NCI-H82 treated with DMSO at 0.1 percent for 48 hours (cell line): ENCODE measurements around the gene PRPH.
"Not testable (repeated sequence)": the region's sequence is repeated elsewhere in the genome, so short reads cannot be mapped to it uniquely, and the experiment has no call there.

ENCODE experiments used
- DNase-seq: peaks from one replicate; lab custom pipeline; 2025; ENCODE audit not compliant: unreplicated experiment; lab: John Stamatoyannopoulos, UW

Gene PRPH

DNA sequence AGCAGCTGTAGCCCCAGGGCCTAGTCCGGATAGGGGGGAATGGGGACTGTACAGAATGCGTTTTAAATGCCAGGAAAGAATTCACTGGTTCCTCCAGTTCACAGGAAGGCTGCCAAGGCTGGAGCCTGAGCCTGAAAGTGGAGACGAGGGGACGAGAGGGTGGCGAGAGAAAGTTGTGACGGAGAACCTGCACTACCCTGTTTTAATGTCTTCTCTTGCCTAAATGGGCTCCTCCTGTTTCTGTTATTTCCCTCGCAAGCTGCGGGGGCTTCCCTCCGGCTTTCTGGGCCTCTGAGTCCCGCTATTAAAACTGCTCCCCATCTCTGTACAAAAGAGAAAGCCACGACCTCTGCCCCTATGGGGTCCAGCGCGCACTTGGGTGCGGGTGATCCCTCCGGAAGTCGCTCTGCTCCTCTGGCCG lies 37.5 kb downstream of the PRPH start:
- no peak for DNase-seq

DNA sequence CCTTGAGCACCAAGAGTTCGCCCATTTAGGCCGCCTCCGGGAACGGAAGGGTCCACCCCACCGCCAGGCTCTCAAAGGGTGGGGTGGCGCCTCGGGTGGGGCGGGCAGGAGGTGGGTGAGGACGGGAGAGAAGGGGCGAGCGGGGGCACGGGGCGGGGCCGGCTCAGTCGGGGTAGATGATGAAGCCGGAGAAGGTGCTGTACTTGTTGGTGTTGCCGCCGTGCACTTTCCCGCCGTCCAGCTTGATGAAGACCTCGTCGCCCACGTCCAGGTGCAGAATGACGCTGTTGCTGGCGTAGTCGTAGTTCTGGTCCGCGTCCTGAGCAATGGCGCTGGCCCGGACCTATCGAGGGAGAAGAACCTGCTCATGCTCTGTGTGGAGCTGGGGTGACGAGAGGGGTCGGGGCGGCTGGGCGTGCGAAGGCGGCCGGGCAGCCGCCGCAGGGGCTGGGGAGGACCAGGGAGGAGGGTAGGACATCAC lies 38.0 kb downstream of the PRPH start:
- no peak for DNase-seq

DNA sequence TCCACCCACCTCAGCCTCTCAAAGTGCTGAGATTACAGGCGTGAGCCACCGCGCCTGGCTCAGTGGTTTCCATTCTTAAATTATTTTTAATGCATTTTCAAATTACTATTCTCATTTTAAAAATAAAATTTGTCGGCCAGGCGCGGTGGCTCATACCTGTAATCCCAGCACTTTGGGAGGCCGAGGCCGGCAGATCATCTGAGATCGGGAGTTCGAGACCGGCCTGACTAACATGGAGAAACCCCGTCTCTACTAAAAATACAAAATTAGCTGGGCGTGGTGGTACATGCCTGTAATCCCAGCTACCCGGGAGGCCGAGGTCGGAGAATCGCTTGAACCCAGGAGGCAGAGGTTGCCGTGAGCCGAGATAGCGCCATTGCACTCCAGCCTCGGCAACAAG lies 38.8 kb downstream of the PRPH start:
- not testable (repeated sequence) for DNase-seq

DNA sequence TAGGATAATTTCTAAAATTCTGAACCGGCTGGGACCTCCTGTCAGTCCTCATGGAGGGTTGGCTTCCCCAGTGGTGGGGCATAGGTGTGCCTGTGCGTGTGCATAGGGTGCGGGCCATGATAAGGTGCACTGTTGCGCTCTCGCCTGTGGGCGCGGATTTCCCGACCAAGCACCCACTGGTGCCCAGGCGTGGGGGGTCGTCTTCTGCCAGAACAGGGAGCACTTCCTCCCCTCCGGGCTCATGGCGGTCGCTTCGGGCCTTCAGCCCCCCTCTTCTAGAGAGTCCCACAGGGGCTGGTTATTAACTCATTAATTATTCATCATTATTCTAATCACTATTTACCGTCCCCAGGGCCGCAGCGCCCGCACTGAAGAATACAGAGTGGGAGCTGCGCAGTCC lies 39.3 kb downstream of the PRPH start:
- no peak for DNase-seq

DNA sequence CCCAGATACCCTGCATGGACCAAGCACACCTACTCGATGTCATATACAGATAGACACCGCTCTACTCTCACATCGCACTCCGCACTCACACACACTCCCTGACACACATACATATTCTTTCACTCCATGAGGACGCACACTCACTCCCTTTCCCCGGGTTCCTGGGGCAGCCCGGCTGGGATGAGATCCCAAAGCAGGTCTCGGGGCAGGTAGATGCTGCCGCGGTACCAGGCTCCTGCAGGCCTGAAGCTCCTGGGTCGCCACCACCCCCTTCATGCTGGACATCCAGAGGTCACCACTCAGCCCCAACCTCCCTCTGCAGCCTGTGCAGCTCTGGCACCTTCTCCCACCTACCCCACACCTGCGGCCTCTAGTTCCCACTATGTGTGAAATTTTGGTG lies 39.7 kb downstream of the PRPH start:
- DNase-seq = no peak

DNA sequence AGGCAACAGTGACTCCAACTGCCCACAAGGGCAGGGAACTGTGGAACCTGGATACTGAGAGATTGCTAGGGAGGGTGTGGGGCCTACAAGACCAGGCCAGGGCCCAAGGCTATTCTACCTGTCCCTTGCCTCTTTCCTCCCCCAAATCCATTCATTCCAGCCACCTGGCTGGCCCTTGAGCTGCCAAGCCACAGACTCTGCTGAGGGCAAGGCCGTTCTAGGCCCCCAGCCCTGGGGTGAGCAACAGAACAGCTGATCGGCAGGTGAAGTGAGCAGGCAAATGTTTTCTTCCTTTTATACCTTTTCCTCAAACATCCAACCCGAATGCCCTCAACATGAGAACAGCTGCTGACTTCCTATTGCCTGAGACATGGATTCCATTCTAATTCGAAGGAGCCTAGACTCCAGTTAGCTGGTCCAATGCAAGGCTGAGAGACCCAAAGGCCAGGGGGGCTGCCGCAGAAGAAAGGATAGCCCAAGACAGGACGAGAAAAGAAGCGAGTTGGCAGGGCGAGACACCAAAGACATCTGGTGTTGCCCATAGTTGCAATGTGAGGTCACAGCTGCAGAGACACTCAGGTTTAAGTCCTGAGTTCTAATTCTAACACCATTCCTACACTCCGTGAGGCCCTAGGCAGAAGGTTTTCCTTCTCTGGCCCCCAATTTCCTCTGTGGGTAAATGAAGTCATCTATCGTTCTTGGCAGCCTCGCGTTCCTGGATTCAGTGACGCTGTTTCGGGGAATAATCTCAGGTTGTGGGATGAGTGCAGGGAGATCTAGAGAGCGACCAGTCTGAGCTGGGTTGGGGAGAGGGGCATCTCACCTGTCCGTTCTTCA lies 40.4 kb downstream of the PRPH start:
- DNase-seq = no peak

DNA sequence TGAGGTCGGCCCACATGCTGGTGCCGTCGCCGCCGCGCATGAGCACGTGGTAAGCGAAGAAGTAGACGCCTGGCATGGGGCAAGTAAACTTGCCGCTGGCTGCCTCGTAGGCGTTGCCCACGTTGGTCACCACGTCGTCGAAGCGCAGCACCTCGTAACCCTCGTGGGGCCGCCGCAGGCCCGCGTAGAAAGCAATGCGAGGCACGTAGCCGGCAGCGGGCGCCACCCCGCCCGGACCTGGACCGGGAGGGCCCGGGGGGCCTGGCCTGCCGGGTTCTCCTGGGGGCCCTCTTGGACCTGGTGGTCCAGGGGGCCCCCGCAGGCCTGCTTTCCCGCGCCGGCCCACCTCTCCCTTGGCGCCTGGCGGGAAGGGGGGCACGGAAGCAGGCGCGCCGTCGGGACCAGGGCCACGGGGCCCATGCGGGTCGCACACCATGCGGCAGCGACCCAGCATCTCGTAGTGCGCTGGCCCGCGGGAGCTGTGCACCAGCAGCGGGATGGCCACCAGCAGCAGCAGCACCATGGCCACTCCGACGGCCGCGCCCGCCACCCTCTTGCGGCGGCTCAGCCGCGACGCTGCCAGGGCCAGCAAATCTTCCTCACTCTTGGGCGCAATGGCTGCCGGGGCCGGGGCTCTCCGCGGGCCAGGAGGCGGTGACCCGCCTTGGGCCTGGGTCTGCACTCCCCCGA lies 41.2 kb downstream of the PRPH start:
- DNase-seq = no peak

DNA sequence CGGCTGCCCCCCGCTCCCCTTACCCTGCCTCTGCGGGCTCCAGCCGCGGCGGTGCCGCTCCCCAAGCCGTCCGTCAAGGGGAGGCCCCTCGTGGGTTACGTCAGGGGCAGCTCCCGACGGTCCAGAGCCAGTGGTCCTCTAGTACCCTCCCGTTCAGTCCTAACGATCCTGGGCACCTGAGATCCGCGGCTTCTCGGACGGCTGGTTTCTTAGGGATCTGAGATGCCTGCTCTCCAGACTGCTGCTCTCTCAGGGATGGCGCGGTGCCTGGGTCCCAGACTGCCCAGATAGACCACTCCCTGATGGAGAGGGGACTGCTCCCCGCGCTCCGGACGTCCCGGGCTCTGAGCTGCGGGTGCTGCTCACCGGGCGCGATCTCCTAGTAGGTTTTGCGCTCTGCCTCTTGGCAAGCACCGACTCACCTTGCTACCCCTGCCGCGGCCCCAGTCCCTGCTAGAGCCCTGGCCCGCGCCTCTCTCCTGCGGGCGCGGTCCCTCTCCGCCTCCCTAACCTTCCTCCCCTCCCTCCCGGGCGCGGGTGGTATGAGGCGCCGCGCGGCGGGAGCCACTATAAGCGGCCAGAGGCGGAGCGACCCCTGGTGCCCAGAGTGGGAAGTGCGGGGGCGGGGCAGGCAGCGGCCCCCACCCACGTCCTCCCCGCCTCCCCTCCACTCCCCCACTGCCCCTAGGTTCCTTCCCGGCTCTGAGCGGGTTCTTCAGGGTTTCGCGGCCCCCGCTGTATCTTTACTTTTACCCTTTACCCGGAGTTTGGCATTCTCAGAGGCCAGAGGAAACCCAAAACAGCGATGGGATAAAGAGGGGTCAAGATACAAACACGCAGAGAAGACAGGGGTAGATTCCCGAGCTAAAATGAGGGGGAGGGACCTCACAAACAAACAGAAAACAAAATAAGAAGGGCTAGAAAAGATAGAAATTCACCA lies 42.0 kb downstream of the PRPH start, which contains the start of gene C1QL4:
Gene C1QL4, minus strand, starts transcription at position 544 of the 940 bp plus-strand sequence. CDS start 711 bp downstream, outside the sequence.
- peak; percentile 74 for DNase-seq

DNA sequence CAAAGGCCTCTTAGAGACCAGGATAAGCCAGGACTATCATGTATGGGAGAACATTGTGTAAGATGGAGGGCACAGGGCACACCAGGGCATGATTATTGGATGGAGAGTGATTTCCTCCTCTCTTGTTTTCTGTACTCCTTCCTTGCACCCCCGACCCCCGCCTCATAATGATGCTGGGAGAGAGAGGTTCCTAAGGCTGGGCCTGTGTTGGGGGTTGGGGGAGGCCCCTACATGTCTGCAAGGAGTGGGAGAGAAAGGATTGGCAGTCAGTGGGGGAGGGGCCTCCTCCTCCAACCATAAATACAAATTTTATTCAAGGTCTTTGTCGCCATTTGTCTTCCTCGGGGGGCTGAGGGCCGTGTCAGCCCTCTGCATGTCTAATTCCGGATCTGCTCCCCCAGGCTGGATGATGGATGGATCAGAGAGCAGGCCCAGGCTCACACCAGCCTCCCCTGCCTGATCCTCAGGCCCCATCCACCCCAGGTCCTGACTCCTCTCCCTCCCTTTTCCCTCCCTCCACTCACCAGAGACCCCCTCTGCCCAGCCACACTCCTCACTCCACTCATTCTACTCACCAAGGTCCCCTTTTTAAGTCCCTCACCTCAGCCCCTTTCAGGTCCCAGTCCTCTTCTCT lies 44.0 kb downstream of the PRPH start:
- no peak for DNase-seq

DNA sequence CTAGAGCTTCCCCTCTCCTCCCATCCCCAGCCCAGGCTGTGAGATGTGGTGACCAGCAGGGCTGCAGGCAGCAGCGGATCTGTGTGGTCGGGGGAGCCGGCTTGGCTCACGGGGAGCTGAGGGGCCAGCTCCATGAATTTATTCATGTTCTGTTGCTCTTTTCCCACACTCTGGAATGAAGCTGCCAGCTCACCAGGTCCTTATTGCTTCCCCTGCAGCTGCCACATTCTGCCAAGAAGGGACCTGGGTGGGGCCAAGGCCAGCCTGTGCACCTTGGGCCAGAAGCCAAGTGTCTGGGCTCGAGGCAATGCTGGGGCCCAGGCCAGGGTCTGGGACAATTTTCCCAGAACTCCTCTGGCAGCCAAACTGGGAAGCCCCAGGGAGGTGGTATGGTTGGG lies 44.5 kb downstream of the PRPH start:
- no peak for DNase-seq

DNA sequence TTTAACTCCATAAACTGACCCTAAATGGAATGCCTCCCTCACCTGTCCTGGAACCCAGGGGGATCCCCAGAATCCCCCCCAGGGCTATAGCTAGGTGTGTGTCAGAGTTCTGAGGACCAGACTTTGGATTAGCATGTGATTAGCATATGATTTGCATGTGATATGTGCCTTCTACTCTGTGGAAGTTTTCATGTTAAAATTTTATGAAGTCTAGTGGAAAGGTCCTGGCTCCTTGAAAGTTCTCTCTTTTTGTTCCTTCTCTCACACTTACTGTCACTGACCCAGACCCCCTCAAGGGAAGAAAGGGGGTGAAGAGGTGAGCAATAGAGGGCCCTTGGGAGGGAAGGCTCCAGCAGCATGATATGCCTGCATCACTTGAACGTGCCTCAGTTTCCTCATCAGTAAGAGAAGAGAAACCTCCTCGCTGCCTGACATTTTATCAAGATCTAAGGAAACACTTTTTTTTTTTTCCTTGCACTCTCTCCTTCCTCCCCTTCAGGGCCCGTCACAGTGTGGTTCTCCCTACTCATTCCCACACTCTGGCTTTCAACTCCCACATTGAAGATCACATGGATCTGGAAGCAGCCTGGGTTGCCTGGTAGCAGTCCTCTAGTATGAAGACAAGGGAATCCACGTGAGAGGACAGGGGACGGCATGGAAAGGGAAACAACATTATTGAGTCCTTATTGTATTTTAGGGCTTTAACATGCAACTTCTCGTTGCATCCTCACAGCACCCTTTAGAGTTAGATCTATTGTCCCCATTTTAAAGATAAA lies 45.3 kb downstream of the PRPH start:
- no peak for DNase-seq

DNA sequence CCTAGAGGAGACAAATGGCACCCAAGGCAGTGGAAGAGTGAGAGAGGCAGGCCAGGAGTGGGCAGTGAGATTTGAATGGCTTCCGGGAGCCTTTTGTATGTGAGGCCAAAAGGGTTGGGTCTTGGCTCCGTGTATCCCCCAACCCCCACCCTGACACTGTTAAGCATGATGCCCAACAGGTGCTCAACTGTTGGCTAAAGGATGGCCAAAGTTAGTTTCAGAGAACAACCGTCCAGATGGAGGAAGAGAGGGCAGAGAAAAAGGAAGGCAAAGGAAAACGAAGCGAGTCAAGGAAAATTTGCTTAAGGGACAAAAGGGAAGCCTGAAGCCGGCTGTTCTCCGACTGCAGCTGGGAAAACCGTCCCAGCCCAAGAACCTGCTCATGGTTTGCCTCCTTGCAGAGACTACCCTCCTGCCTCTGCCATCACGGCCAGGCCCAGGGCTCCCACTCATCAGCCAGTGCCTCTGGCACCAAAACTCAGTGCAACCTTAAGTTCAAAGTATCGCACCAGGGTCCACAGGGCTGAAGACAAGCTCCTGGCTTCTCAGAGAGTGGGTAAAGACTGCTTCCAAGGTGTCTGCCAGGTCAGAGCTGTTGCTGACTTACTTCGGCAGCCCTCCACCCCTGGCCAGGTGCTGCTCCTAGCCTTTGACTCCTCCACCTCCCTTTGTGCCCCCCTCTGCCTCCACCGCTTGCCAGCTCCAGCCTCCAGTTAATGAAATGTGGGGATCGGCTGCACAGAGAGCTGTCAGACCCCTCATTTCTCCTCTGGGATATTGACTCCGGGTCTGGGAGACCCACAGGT lies 46.2 kb downstream of the PRPH start:
- DNase-seq = no peak

DNA sequence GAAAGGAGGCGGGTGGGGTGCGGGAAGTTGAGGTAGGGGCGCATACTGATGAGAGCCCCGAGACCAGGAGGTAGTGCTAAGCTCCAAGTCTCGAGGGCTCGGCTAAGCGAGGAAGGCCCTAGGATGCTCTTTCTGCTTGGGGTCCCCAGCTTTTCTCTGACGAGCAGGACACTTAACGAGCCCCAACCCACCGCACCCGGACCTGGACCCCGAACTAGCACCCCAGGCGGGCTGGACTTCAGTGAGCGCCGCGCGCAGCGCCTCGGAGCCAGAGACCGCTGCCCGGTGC lies 46.8 kb downstream of the PRPH start:
- DNase-seq = no peak

DNA sequence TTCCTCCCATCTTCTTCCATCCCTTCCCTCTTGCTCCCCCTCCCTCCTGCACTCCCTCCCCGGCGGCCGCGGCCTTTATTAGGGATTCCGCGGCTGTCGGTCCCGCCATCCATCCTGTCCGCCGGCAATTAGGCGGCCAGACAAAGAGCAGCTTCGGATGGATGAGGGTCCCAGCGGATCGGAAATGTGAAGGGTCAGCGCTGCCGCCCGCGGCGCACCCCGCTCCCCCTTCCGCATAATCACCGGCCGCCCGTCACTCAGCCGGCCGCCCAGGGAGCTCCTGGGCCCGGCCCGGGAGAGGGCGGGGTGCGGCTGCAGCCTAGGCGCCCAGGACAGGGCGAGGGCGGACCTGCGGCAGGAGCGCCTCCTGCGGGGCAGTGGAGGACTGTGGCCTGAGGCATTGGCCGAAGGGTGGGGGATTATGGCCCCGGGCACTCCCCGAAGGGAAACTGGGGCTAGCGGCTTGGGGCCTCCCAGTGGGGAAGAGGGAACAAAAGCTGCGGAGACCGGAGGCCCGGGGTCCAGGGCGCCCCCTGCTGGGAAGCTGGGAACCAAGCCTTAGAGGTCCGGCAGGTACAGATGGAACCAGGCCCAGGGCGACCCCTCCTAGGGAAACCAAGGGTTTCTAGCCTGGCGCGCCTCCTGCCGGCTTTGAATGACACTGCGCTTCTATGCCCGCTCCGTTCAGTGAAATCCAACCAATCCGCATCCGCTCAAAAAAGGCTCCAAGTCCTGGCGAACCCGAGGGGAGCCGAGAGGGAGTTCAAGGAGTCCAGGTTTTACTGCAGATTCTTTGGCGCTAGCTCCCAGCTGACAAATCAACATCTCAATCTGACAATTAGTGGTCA lies 47.3 kb downstream of the PRPH start:
- DNase-seq = peak; percentile 95

DNA sequence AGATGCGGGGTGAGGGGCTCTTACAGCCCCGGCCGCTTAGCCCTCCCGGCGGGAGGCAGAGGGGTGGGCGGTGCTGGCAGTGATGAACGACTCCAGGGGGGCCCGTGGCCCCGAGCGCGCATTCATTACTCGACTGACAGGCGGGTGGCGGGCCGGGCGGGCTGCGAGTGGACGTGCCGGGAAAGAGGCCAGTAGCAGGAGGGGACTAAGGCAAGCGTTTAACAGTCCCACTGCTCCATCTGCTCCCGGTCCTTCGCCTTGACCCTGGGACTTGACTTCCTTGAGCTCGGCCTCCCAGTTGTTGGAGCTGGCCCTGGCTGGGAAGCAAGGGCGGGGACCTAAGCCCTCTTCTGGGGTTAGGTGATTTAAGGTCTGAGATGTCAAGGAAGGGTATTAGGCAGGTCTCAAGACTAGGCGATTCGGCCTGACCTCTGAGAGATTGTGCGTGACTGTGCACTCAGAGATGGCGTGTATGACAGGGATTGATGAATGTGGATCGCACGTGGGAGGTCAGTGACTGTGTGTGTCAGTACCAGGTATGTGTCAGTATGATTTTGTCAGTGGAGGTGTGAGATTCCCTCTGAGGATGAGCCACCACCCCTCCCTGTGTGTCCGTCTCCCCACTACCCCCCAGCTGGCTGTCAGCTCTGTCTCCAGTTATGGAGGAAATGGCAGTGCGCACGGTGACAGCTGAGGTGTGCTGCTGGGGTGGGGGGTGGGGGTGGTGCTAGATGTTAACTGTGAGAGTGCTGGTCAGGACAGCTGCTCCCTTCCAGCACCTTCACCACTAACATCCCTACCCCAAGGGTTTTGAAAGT lies 48.2 kb downstream of the PRPH start:
- no peak for DNase-seq

DNA sequence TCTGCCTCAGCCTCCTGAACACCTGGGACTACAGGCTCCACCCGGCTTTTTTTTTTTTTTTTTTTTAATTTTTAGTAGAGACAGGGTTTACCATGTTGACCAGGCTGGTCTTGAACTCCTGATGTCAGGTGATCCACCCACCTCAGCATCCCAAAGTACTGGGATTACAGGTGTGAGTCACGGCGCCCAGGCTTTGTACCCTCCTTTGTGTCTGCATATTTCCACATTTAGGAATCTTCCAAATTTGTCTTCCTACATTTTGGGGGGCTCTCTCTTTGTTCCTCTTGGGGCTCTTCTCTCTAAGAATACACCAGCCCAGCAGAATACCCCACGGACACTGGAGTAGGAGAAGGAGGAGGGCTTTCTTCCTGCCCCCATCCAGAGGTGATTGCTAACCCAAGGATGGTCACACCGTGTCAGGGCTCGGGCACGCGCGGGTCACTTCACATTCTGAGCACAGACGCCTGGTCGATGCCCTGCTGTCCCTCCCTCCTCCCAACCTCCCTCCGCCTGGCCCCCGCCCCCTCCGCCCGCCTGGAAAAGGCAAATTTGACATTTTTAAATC lies 49.6 kb downstream of the PRPH start:
- no peak for DNase-seq
